Calu3 (cell line): ENCODE results near the gene GPR137C. TPM values are rescaled to one million over a fixed set of nuclear protein-coding genes. Genes with fewer than 3 reads are reported as not detected.

ENCODE experiments used
- BruUV-seq: library from RNA; stranded (reverse); fragments of 400-500 nt; replicated peaks from 2 replicates; lab custom pipeline; 2021; lab: Mats Ljungman, UMichigan
- CTCF ChIA-PET: fragments of 300-600 bp; sonication (Branson Sonifier 250); formaldehyde crosslinking; loops from one replicate; lab custom pipeline; 2022; ENCODE audit warnings: antibody characterized with exemption; lab: Charles Lee
- DNase-seq: peaks from one replicate; pipeline ENCODE4 v3.0.0; 2022
- H3K27ac Mint-ChIP-seq: one replicate; pipeline ENCODE4 v1.8.0; 2022; ENCODE audit warnings: mixed read lengths; ENCODE audit not compliant: unreplicated experiment
- H3K27me3 Mint-ChIP-seq: one replicate; pipeline ENCODE4 v1.8.0; 2022; ENCODE audit warnings: mixed read lengths; ENCODE audit not compliant: unreplicated experiment
- H3K36me3 Mint-ChIP-seq: one replicate; pipeline ENCODE4 v1.8.0; 2022; ENCODE audit warnings: mild to moderate bottlenecking, moderate library complexity, mixed read lengths; ENCODE audit not compliant: insufficient read depth, unreplicated experiment
- H3K4me1 Mint-ChIP-seq: one replicate; pipeline ENCODE4 v1.8.0; 2022; ENCODE audit warnings: mild to moderate bottlenecking, low read depth, mixed read lengths; ENCODE audit not compliant: unreplicated experiment
- H3K4me3 Mint-ChIP-seq: one replicate; pipeline ENCODE4 v1.8.0; 2022; ENCODE audit warnings: mild to moderate bottlenecking, low read depth, moderate library complexity, mixed read lengths; ENCODE audit not compliant: unreplicated experiment
- H3K9me3 Mint-ChIP-seq: one replicate; pipeline ENCODE4 v1.8.0; 2022; ENCODE audit warnings: low read depth, mixed read lengths; ENCODE audit not compliant: unreplicated experiment
- intact Hi-C: fragments of 100-400 bp; cut with micrococcal nuclease; formaldehyde crosslinking; loops from one replicate; pipeline ENCODE4 v1.10.0; 2022; ENCODE audit not compliant: unreplicated experiment
- total RNA-seq: library from RNA; stranded (reverse); gene quantifications from 2 replicates; pipeline ENCODE4 v1.2.3, GENCODE V29; 2022
- TF ChIP-seq, protein P1 (sequence below): fragments of 200-600 bp; IDR thresholded peaks from one replicate; pipeline ENCODE4 v1.8.0; 2022; ENCODE audit warnings: antibody characterized with exemption; ENCODE audit not compliant: unreplicated experiment

The GPR137C gene
- total RNA-seq, 1 experiment from 2014 or later, result 2.3 TPM

DNA sequence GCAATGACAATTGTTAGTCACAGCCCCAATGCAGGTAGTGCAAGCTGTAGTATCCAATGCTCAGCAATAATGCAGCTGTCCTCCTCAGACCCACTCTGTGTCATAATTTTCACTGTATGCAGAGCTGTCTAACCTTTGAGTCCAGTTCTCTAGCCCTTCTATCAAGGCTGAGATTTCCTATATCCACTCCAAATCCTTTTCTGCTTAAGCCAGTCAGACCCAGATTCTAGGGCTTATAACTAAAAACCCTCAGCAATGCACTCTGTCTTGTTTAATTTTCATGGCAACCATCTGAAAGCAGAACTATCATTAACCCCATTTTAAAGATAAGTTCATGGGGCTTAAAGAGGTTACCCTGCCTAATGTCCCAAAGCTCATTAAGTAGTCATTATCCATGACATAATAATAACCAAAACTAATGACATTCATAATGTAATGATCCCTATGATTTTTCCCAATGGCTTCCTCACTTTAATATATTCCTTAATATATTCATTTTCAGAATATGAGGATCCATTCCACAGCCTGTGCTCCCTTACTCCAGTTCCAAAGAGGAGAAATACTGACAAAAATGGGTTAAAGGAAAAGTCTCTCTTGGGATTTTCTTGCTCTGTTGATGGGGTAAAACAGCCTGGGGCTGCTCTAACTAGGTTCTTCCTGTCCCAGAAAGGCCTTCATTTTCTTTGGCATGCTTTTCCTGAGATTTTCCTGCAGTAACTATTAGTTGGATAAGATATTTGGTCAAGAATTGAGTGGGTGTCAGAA, 29.9 kb upstream of the GPR137C start:
- no peak overlapping the region for H3K27ac Mint-ChIP-seq
- BruUV-seq, result no TSS peak
- no peaks in the 10 kb centered on the region for H3K36me3 Mint-ChIP-seq
- no peak overlapping the region for H3K4me3 Mint-ChIP-seq
- no peak for DNase-seq
- intact Hi-C loops, result no loop called here
- TF ChIP-seq, protein P1, sequence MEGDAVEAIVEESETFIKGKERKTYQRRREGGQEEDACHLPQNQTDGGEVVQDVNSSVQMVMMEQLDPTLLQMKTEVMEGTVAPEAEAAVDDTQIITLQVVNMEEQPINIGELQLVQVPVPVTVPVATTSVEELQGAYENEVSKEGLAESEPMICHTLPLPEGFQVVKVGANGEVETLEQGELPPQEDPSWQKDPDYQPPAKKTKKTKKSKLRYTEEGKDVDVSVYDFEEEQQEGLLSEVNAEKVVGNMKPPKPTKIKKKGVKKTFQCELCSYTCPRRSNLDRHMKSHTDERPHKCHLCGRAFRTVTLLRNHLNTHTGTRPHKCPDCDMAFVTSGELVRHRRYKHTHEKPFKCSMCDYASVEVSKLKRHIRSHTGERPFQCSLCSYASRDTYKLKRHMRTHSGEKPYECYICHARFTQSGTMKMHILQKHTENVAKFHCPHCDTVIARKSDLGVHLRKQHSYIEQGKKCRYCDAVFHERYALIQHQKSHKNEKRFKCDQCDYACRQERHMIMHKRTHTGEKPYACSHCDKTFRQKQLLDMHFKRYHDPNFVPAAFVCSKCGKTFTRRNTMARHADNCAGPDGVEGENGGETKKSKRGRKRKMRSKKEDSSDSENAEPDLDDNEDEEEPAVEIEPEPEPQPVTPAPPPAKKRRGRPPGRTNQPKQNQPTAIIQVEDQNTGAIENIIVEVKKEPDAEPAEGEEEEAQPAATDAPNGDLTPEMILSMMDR, result no peak
- H3K27me3 Mint-ChIP-seq, result no peaks in the 10 kb centered on the region
- H3K9me3 Mint-ChIP-seq, result no peaks in the 10 kb centered on the region
- no peaks in the 10 kb centered on the region for H3K4me1 Mint-ChIP-seq
- CTCF ChIA-PET, result no interaction called here

DNA sequence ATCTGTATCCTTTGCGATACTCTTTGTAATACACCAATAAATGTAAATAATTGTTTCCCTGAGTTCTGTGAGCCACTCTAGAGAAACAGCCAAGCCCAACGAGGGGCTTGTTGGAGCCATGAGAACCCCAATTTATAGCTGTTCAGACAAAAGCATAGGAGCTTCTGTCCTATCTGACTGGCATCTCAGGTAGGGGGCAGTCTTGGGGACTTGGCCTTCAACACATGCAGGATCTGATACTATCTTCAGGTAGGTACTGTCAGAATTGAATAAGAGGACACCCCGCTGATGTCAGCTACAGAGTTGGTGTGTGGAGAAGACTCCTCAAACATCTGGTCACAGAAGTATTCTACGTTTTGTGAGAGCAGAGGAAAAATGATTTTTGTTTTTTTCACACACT, 25.6 kb upstream of the GPR137C start:
- H3K9me3 Mint-ChIP-seq, result no peaks in the 10 kb centered on the region
- no peaks in the 10 kb centered on the region for H3K27me3 Mint-ChIP-seq
- TF ChIP-seq, protein P1, result no peak
- H3K4me3 Mint-ChIP-seq, result no peak overlapping the region
- H3K36me3 Mint-ChIP-seq, result no peaks in the 10 kb centered on the region
- intact Hi-C loops, result no loop called here
- no peak for DNase-seq
- no TSS peak for BruUV-seq
- CTCF ChIA-PET, result interaction anchor here (0.6 kb wide), 1 partner anchor 31 kb away, joined by 4 read pairs; no protein-coding TSS in a partner anchor
- H3K27ac Mint-ChIP-seq, result no peak overlapping the region
- no peaks in the 10 kb centered on the region for H3K4me1 Mint-ChIP-seq

DNA sequence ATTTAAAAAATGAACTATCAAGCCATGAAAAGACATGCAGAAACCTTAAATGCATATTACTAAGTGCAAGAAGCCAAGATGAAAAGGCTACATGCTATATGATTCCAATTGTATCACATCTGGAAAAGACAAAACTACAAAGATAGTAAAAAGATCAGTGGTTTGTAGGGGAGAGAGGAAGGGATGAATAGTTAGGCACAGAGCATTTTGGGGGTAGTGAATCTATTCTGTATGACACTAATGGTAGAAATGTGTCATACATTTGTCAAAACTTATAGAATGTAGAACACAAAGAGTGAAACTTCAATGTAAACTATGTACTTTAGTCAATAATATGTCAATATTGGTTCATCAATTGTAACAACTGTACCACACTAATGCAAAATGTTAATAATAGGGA, 21.2 kb upstream of the GPR137C start:
- no peak for DNase-seq
- BruUV-seq, result no TSS peak
- no peaks in the 10 kb centered on the region for H3K4me1 Mint-ChIP-seq
- TF ChIP-seq, protein P1, result no peak
- H3K27ac Mint-ChIP-seq, result no peak overlapping the region
- no peak overlapping the region for H3K4me3 Mint-ChIP-seq
- no peaks in the 10 kb centered on the region for H3K9me3 Mint-ChIP-seq
- intact Hi-C loops, result no loop called here
- H3K36me3 Mint-ChIP-seq, result no peaks in the 10 kb centered on the region
- CTCF ChIA-PET, result no interaction called here
- H3K27me3 Mint-ChIP-seq, result no peaks in the 10 kb centered on the region

DNA sequence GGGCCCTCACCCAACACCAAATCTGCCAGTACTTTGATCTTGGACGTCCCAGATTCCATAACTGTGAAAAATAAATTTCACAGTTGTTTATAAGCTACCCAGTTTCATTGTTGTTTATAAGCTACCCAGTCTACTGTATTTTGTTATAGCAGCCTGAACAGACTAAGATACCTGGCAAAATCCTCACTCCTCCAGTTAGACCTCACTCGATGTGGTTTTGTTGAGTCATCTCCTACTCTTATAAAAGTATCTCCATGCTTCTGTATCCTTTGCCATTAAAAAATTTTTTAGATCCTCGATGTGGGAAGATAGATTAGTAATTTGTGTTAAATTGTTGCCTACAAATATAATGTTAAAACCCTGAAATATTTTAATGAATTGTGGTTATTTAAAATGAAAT, 16.4 kb upstream of the GPR137C start:
- Mint-ChIP-seq H3K4me1 (no peaks in the 10 kb centered on the region), H3K27me3 (no peaks in the 10 kb centered on the region), H3K27ac (no peak overlapping the region), H3K9me3 (no peaks in the 10 kb centered on the region), H3K36me3 (no peaks in the 10 kb centered on the region), H3K4me3 (no peak overlapping the region)
- DNase-seq, result no peak
- BruUV-seq, result no TSS peak
- TF ChIP-seq, protein P1, result no peak
- intact Hi-C loops, result no loop called here
- CTCF ChIA-PET, result no interaction called here
